ENCODE data around the gene GLMP. TPM values are rescaled to one million over a fixed set of nuclear protein-coding genes. Genes with fewer than 3 reads are reported as not detected.
A peak's percentile ranks its signal among the peaks of the same experiment; 100 is the strongest.

The GLMP gene
- total RNA-seq, 1 donor from 2014 or later: 104 TPM

- H3K4me3 ChIP-seq (ENCODE audit: low read depth, low read length): no peak overlapping the region
- H3K36me3 ChIP-seq (ENCODE audit: control insufficient read depth, insufficient read depth, low read length): peaks cover 5% of the 10 kb centered on the region
- DNase-seq (ENCODE audit: low read depth): no peak
- no peak for TF ChIP-seq CTCF (IDR thresholded peaks at IDR 0.05; ENCODE audit: insufficient read depth, low read length, poor library complexity, severe bottlenecking)
- peaks cover 4% of the 10 kb centered on the region for H3K27me3 ChIP-seq (ENCODE audit: control insufficient read depth, insufficient read depth, low read length)
Observed at GRCh38 chr1:156246781-156247459, 48.6 kb downstream of the GLMP start.

GRCh38 chr1:156246241-156246780, 49.2 kb downstream of the GLMP start:
- H3K27me3 ChIP-seq (ENCODE audit: control insufficient read depth, insufficient read depth, low read length): peaks cover 4% of the 10 kb centered on the region
- no peak for TF ChIP-seq CTCF (IDR thresholded peaks at IDR 0.05; ENCODE audit: insufficient read depth, low read length, poor library complexity, severe bottlenecking)
- H3K4me3 ChIP-seq (ENCODE audit: low read depth, low read length): no peak overlapping the region
- H3K36me3 ChIP-seq (ENCODE audit: control insufficient read depth, insufficient read depth, low read length): peaks cover 5% of the 10 kb centered on the region
- no peak for DNase-seq (ENCODE audit: low read depth)

- H3K4me3 ChIP-seq (ENCODE audit: low read depth, low read length): peak overlapping the region; percentile 7
- H3K36me3 ChIP-seq (ENCODE audit: control insufficient read depth, insufficient read depth, low read length): peaks cover 2% of the 10 kb centered on the region
- no peak for TF ChIP-seq CTCF (IDR thresholded peaks at IDR 0.05; ENCODE audit: insufficient read depth, low read length, poor library complexity, severe bottlenecking)
- H3K27me3 ChIP-seq (ENCODE audit: control insufficient read depth, insufficient read depth, low read length): peaks cover 4% of the 10 kb centered on the region
- no peak for DNase-seq (ENCODE audit: low read depth)
Observed at GRCh38 chr1:156245451-156246232, 49.8 kb downstream of the GLMP start.

- no peak overlapping the region for H3K4me3 ChIP-seq (ENCODE audit: low read depth, low read length)
- peaks cover 4% of the 10 kb centered on the region for H3K27me3 ChIP-seq (ENCODE audit: control insufficient read depth, insufficient read depth, low read length)
- H3K36me3 ChIP-seq (ENCODE audit: control insufficient read depth, insufficient read depth, low read length): peaks cover 2% of the 10 kb centered on the region
- DNase-seq (ENCODE audit: low read depth): no peak
- no peak for TF ChIP-seq CTCF (IDR thresholded peaks at IDR 0.05; ENCODE audit: insufficient read depth, low read length, poor library complexity, severe bottlenecking)
Observed at GRCh38 chr1:156244712-156245111, 50.8 kb downstream of the GLMP start.

- no peak for DNase-seq (ENCODE audit: low read depth)
- peaks cover 4% of the 10 kb centered on the region for H3K27me3 ChIP-seq (ENCODE audit: control insufficient read depth, insufficient read depth, low read length)
- no peak overlapping the region for H3K4me3 ChIP-seq (ENCODE audit: low read depth, low read length)
- H3K36me3 ChIP-seq (ENCODE audit: control insufficient read depth, insufficient read depth, low read length): peaks cover under 1% of the 10 kb centered on the region
- no peak for TF ChIP-seq CTCF (IDR thresholded peaks at IDR 0.05; ENCODE audit: insufficient read depth, low read length, poor library complexity, severe bottlenecking)
Observed at GRCh38 chr1:156244126-156244525, 51.4 kb downstream of the GLMP start.
